ENCODE data around the gene NOM1. TPM values are rescaled to one million over a fixed set of nuclear protein-coding genes. Genes with fewer than 3 reads are reported as not detected.
"Not testable (repeated sequence)": the region's sequence is repeated elsewhere in the genome, so short reads cannot be mapped to it uniquely, and the experiment has no call there.

The NOM1 gene
- total RNA-seq, 1 donor: 11.6 TPM

DNA sequence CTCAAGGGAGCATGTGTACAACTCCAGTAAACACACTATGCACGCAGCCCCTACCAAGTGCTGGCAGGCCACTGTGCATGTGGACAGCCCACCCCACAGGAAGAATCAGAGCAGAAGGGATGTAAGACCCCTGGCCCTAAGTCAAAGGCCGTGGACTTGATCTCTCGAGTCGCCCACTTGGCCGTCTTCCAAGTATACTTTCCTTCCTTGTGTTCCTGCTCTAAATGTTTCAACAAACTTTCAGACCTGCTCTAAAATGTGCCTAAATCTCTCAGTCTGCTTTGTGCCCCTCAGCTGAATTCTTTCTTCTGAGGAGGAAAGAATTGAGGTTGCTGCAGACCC, 21.1 kb upstream of the NOM1 start:
- H3K27me3 ChIP-seq (ENCODE audit: insufficient read depth, low read length): peaks cover 5% of the 10 kb centered on the region

DNA sequence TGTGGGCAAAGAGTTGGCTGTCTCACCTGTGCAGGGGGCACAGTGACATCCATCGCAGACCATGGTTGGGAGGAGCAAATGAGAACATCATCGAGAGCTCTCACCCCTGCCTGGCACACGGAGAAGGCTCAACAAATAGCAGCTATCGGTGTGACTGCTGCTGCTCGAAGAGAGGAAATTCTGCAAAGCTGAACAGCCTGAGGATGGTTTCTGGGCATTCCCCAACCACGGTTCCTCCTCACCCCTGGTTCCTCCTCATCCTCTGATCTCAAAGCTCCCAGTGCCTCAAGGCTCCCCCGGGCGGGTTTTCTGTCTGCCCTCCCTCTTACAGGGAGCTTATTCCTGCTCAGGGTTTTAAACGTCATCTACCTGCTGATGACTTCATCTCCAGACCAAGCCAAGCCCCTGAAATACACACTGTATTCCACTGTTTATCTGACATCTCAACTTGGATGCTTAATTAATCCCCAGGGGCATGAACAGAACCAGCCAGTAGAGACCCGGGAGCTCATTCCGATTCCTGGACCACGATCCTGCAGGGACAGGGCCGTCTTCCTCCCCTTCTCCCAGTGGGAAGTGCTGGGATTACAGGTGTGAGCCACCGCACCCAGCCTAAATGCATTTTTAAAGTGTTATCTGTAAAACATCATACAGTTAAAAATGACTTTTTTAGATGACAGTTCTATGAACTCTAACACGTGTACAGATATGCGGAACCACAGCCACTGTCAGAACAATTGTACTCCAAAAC, 19.5 kb upstream of the NOM1 start:
- TF ChIP-seq, protein P1, sequence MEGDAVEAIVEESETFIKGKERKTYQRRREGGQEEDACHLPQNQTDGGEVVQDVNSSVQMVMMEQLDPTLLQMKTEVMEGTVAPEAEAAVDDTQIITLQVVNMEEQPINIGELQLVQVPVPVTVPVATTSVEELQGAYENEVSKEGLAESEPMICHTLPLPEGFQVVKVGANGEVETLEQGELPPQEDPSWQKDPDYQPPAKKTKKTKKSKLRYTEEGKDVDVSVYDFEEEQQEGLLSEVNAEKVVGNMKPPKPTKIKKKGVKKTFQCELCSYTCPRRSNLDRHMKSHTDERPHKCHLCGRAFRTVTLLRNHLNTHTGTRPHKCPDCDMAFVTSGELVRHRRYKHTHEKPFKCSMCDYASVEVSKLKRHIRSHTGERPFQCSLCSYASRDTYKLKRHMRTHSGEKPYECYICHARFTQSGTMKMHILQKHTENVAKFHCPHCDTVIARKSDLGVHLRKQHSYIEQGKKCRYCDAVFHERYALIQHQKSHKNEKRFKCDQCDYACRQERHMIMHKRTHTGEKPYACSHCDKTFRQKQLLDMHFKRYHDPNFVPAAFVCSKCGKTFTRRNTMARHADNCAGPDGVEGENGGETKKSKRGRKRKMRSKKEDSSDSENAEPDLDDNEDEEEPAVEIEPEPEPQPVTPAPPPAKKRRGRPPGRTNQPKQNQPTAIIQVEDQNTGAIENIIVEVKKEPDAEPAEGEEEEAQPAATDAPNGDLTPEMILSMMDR (IDR thresholded peaks at IDR 0.05; ENCODE audit: extremely low read depth, low read depth, low read length): no peak

More for the DNA sequence above, 21.1 kb upstream of the NOM1 start:
- no peaks in the 10 kb centered on the region for H4K20me1 ChIP-seq (ENCODE audit: insufficient read depth, low read length)
- no peak overlapping the region for H3K4me2 ChIP-seq (ENCODE audit: insufficient read depth, low read length)
- H3K36me3 ChIP-seq (ENCODE audit: insufficient read depth, low read length): no peaks in the 10 kb centered on the region
- H3K4me1 ChIP-seq (ENCODE audit: insufficient read depth, low read length): peaks cover 7% of the 10 kb centered on the region
- no peak for DNase-seq (ENCODE audit: insufficient read length, low spot score, missing footprints)
- no peaks in the 10 kb centered on the region for H3K79me2 ChIP-seq (ENCODE audit: insufficient read depth, low read length)
- TF ChIP-seq, protein P1 (IDR thresholded peaks at IDR 0.05; ENCODE audit: extremely low read depth, low read depth, low read length): no peak
- H2AFZ ChIP-seq (ENCODE audit: low read length): no peak overlapping the region
- no peak overlapping the region for H3K27ac ChIP-seq (ENCODE audit: low read depth, low read length)
- H3K9me3 ChIP-seq (ENCODE audit: low read depth, low read length): no peaks in the 10 kb centered on the region
- H3K4me3 ChIP-seq (ENCODE audit: insufficient read depth, low read length): no peak overlapping the region

DNA sequence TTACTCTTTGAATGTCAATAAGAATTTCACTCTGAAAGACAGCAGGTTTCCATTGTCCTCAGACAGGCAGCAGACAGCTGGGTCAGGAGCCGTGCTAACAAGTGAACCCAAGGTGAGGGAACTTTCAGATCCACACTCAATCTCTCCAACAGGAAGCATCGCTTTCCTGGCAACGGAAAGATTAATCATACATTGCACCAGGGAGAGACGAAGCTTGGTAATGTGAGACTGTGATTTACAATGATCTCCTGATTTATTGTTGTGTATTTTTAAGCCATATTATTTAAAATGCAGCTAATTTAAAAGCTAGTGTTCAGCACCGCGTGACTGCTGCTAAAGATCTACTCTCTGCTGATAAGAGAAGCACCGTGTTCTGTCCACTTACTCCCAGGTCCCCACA, 17.5 kb upstream of the NOM1 start:
- H3K9me3 ChIP-seq (ENCODE audit: low read depth, low read length): no peaks in the 10 kb centered on the region
- peak overlapping the region; percentile 71 for H2AFZ ChIP-seq (ENCODE audit: low read length)
- TF ChIP-seq, protein P1 (IDR thresholded peaks at IDR 0.05; ENCODE audit: extremely low read depth, low read depth, low read length): no peak
- no peak overlapping the region for H3K4me3 ChIP-seq (ENCODE audit: insufficient read depth, low read length)
- H3K27me3 ChIP-seq (ENCODE audit: insufficient read depth, low read length): no peaks in the 10 kb centered on the region
- no peaks in the 10 kb centered on the region for H3K79me2 ChIP-seq (ENCODE audit: insufficient read depth, low read length)
- H3K4me2 ChIP-seq (ENCODE audit: insufficient read depth, low read length): peak overlapping the region; percentile 6
- H3K36me3 ChIP-seq (ENCODE audit: insufficient read depth, low read length): no peaks in the 10 kb centered on the region
- H4K20me1 ChIP-seq (ENCODE audit: insufficient read depth, low read length): no peaks in the 10 kb centered on the region
- H3K27ac ChIP-seq (ENCODE audit: low read depth, low read length): no peak overlapping the region
- peak; percentile 66 for DNase-seq (ENCODE audit: insufficient read length, low spot score, missing footprints)
- peaks cover 7% of the 10 kb centered on the region for H3K4me1 ChIP-seq (ENCODE audit: insufficient read depth, low read length)

More for the DNA sequence above, 19.5 kb upstream of the NOM1 start:
- Histone ChIP-seq H3K9me3 (ENCODE audit: low read depth, low read length) (no peaks in the 10 kb centered on the region), H3K4me3 (ENCODE audit: insufficient read depth, low read length) (no peak overlapping the region), H3K27ac (ENCODE audit: low read depth, low read length) (no peak overlapping the region), H3K79me2 (ENCODE audit: insufficient read depth, low read length) (no peaks in the 10 kb centered on the region), H4K20me1 (ENCODE audit: insufficient read depth, low read length) (no peaks in the 10 kb centered on the region), H3K4me1 (ENCODE audit: insufficient read depth, low read length) (peaks cover 7% of the 10 kb centered on the region), H3K36me3 (ENCODE audit: insufficient read depth, low read length) (no peaks in the 10 kb centered on the region), H3K4me2 (ENCODE audit: insufficient read depth, low read length) (no peak overlapping the region), H2AFZ (ENCODE audit: low read length) (no peak overlapping the region), H3K27me3 (ENCODE audit: insufficient read depth, low read length) (no peaks in the 10 kb centered on the region)
- no peak for DNase-seq (ENCODE audit: insufficient read length, low spot score, missing footprints)

DNA sequence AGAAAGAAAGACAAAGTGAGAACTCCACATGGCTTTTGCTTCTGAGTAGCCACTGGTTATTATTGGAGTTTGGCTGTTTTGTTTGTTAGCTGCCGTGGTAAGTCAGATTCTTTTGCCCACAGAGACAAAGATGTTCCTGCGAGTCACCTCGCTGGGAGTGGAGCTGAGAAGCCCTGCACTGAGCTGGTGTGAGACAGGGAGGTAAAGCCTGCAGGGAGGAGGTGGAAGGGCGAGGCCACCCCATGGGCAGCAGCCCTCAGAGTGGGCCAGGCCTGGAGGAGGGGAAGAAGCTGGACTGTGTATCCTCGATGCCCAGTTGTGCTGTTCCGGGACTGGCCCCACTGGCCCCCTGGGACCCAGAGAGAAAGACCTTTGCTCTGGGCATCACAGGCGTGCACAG, 14.3 kb upstream of the NOM1 start:
- Histone ChIP-seq H3K4me2 (ENCODE audit: insufficient read depth, low read length) (no peak overlapping the region), H3K27ac (ENCODE audit: low read depth, low read length) (no peak overlapping the region), H3K4me1 (ENCODE audit: insufficient read depth, low read length) (no peaks in the 10 kb centered on the region), H3K9me3 (ENCODE audit: low read depth, low read length) (no peaks in the 10 kb centered on the region), H3K79me2 (ENCODE audit: insufficient read depth, low read length) (no peaks in the 10 kb centered on the region), H3K27me3 (ENCODE audit: insufficient read depth, low read length) (no peaks in the 10 kb centered on the region), H3K36me3 (ENCODE audit: insufficient read depth, low read length) (no peaks in the 10 kb centered on the region), H2AFZ (ENCODE audit: low read length) (no peak overlapping the region), H3K4me3 (ENCODE audit: insufficient read depth, low read length) (no peak overlapping the region), H4K20me1 (ENCODE audit: insufficient read depth, low read length) (no peaks in the 10 kb centered on the region)
- TF ChIP-seq, protein P1 (IDR thresholded peaks at IDR 0.05; ENCODE audit: extremely low read depth, low read depth, low read length): no peak
- peak; percentile 74 for DNase-seq (ENCODE audit: insufficient read length, low spot score, missing footprints)

DNA sequence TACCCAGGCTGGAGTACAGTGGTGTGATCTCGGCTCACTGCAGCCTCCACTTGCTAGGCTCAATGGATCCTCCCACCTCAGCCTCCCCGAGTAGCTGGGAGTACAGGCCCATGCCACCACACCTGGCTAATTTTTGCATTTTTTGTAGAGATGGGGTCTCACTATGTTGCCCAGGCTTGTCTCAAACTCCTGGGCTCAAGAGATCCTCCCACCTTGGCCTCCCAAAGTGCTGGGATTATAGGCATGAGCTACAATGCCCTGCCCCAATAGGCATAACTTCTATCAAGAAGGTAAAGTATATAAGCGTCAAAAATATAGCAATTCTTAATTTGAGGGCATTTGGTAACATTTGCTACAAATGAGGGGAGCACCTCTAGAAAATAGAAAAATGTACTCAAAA, 12.7 kb upstream of the NOM1 start:
- H2AFZ ChIP-seq (ENCODE audit: low read length); H3K4me2 ChIP-seq (ENCODE audit: insufficient read depth, low read length); H3K9me3 ChIP-seq (ENCODE audit: low read depth, low read length); H3K4me3 ChIP-seq (ENCODE audit: insufficient read depth, low read length); H3K27ac ChIP-seq (ENCODE audit: low read depth, low read length); H3K36me3 ChIP-seq (ENCODE audit: insufficient read depth, low read length); H3K4me1 ChIP-seq (ENCODE audit: insufficient read depth, low read length); H3K27me3 ChIP-seq (ENCODE audit: insufficient read depth, low read length); H4K20me1 ChIP-seq (ENCODE audit: insufficient read depth, low read length); DNase-seq (ENCODE audit: insufficient read length, low spot score, missing footprints); H3K79me2 ChIP-seq (ENCODE audit: insufficient read depth, low read length): not testable (repeated sequence)
